Lower leg skin (tissue), 3 donors: ENCODE results near the gene BLTP2.

Experiments used
- POLR2A ChIP-seq, 2 donors: fragments of 450-650 bp; IDR thresholded peaks; one replicate each; pipeline ENCODE4 v1.6.1; 2016 to 2017; ENCODE audit warnings: antibody characterized with exemption in 2 of 2, mild to moderate bottlenecking in 1 of 2, moderate library complexity in 1 of 2
- TF ChIP-seq, protein P1 (sequence below), 3 donors: fragments of 450-650 bp; IDR thresholded peaks; one replicate each; pipeline ENCODE4 v1.5.1; 2016; ENCODE audit warnings: antibody characterized with exemption in 3 of 3, mild to moderate bottlenecking in 3 of 3, moderate library complexity in 2 of 3

DNA sequence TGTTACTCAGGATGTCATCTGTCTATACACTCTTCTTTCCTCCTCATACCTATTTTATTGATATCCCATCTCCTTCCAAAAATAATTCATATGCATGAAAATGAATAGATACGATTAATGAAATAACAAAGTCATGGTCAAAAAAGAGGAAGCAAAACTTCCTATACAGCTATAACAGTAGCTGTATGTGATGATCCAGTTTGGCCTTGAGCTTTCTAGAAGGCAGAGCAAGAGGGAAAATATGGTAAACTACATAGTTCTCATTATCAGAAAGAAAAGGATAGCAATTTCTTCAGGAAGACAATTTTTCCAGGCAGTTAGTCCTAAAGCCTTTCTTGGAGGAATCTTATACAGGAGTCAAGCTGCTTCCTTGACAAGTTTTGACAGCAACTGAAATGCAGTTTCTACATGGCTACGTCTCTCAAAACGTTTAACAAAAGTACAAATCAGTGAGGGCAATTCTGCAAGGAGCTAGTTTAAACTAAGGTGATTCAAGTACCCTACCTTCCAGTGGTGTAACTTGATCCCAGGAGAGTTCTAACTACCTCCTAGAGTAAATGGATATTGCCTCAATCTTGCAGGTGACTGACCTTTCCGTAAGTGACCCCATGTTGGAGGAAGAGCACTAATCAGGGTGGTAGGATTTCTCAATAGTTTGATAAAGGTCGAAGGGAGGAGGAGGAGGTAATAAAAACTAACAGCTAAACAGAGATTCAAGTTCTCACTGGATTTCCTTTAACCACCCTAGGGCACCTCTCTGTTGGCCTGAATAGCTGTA is 47.2 kb downstream of the BLTP2 start:
- TF ChIP-seq, protein P1, sequence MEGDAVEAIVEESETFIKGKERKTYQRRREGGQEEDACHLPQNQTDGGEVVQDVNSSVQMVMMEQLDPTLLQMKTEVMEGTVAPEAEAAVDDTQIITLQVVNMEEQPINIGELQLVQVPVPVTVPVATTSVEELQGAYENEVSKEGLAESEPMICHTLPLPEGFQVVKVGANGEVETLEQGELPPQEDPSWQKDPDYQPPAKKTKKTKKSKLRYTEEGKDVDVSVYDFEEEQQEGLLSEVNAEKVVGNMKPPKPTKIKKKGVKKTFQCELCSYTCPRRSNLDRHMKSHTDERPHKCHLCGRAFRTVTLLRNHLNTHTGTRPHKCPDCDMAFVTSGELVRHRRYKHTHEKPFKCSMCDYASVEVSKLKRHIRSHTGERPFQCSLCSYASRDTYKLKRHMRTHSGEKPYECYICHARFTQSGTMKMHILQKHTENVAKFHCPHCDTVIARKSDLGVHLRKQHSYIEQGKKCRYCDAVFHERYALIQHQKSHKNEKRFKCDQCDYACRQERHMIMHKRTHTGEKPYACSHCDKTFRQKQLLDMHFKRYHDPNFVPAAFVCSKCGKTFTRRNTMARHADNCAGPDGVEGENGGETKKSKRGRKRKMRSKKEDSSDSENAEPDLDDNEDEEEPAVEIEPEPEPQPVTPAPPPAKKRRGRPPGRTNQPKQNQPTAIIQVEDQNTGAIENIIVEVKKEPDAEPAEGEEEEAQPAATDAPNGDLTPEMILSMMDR (IDR thresholded peaks at IDR 0.05), result no peak
- TF ChIP-seq POLR2A (IDR thresholded peaks at IDR 0.05), result no peak
